ENCODE results near the gene MLANA.

DNA sequence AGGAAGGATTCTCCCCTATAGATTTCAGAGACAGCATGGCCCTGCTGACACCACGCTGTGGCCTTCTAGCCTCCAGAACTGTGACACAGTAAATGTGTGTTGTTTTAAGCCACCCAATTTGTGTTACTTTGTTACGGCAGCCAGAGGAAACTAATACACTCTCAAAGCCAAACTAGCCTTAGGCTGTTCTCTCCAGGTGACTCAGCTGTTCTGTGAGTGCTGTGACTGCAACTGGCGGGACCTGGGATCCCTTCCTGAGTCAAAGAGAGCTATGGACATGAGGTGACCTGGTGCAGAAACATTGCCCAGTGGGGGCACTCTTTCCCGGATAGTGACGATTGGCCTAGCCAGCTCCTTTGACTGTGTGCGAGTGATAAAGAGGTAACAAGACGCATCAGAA is 14.0 kb upstream of the MLANA start:
- TF ChIP-seq, protein P1, sequence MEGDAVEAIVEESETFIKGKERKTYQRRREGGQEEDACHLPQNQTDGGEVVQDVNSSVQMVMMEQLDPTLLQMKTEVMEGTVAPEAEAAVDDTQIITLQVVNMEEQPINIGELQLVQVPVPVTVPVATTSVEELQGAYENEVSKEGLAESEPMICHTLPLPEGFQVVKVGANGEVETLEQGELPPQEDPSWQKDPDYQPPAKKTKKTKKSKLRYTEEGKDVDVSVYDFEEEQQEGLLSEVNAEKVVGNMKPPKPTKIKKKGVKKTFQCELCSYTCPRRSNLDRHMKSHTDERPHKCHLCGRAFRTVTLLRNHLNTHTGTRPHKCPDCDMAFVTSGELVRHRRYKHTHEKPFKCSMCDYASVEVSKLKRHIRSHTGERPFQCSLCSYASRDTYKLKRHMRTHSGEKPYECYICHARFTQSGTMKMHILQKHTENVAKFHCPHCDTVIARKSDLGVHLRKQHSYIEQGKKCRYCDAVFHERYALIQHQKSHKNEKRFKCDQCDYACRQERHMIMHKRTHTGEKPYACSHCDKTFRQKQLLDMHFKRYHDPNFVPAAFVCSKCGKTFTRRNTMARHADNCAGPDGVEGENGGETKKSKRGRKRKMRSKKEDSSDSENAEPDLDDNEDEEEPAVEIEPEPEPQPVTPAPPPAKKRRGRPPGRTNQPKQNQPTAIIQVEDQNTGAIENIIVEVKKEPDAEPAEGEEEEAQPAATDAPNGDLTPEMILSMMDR (IDR thresholded peaks at IDR 0.05) = no peak
- TF ChIP-seq POLR2AphosphoS5 (IDR thresholded peaks at IDR 0.05) = no peak
- TF ChIP-seq POLR2A (IDR thresholded peaks at IDR 0.05) = no peak
- TF ChIP-seq EP300 (IDR thresholded peaks at IDR 0.05) = no peak

Data from sigmoid colon (tissue), 4 donors.